Right ventricle myocardium superior (tissue), 1 donor: ENCODE measurements around the gene PTPRC. TPM values are rescaled to one million over a fixed set of nuclear protein-coding genes. Genes with fewer than 3 reads are reported as not detected.

Source experiments
- ATAC-seq: fragments of 200-7000 bp; cut with Tn5 transposase; one replicate; pipeline ENCODE4 v1.9.1; 2020; ENCODE audit warnings: mild to moderate bottlenecking; ENCODE audit not compliant: poor library complexity
- DNase-seq: peaks from one replicate; pipeline ENCODE4 v3.0.0-alpha.2; 2020
- intact Hi-C: fragments of 100-400 bp; cut with DNase I; formaldehyde crosslinking; loops from one replicate; pipeline ENCODE4 v1.11.2; 2022
- total RNA-seq: library from RNA; stranded (reverse); fragmentation: NEBNext Ultra II Directional; extraction: Animal tissue kit (Norgen Biotek cat#: 25700); gene quantifications from one replicate; pipeline ENCODE4 v1.2.1, GENCODE V29; 2021
- donor health status: DM: no; HTN: yes; CAD: no; lungs with severe emphysema.

PTPRC gene
- total RNA-seq, 1 donor from 2014 or later: 7.2 TPM

- intact Hi-C loops: no loop called here
- ATAC-seq (no peak), DNase-seq (no peak)
These were observed 78.7 kb downstream of the PTPRC start for GRCh38 chr1:198717510-198717909.

DNA sequence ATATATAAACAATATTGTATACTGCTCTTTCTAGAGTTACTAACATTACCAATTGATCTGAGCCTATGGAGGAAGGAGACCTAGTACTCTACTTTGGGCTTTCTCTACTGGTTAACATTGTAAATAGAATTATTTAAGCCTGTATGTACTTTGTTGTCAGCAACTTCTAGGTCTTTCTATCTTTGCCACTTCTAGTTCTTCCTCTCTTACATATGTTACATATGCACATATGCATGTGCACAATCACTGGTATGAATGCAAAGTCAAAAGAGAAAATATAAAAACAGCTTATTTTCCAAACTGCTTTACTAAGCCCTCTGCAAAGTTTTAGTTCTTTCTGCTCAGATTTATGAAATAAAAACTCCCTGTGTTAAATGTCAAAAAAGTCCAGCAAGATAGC is 84.3 kb downstream of the PTPRC start:
- DNase-seq: no peak
- intact Hi-C loops: no loop called here
- ATAC-seq: no peak

DNA sequence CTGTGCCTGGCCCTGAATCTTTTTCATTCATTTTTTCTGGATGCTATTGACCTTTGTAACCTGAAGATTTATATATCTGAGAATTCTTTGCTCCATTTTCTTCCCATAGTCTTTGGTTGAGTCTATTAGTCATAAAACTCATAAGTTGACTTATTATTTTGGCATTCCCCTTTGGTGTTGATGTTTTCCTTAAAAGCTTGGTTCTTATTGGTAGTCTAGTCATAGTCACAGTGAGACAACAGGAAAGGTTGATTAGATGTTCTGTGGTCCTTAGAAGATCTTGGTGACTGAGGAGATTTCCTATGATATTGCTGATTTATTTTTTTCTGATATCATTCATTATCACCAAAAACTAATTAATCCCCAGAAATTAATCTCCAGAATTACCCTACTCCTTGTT is 86.2 kb downstream of the PTPRC start:
- intact Hi-C loops: no loop called here
- ATAC-seq (no peak), DNase-seq (no peak)

DNA sequence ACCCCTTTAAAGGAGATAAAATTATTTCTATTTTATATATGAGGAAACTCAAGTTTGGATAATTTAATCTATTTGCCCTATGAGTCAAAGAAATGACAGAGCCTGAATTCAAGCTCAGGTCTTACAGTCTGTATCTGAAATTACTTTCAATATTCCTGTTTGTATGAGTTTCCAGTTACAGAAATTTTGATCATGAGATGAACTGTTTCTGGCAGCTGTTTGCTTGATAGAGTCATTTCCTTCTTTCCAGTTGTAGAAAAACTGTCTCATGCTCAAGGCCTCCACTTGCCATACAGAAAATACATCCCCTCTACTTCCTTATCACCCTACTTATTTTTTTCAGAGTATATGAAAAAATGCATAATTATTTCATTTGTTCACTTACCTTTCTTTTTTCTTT is 87.6 kb downstream of the PTPRC start:
- ATAC-seq (no peak), DNase-seq (no peak)
- intact Hi-C loops: no loop called here

DNA sequence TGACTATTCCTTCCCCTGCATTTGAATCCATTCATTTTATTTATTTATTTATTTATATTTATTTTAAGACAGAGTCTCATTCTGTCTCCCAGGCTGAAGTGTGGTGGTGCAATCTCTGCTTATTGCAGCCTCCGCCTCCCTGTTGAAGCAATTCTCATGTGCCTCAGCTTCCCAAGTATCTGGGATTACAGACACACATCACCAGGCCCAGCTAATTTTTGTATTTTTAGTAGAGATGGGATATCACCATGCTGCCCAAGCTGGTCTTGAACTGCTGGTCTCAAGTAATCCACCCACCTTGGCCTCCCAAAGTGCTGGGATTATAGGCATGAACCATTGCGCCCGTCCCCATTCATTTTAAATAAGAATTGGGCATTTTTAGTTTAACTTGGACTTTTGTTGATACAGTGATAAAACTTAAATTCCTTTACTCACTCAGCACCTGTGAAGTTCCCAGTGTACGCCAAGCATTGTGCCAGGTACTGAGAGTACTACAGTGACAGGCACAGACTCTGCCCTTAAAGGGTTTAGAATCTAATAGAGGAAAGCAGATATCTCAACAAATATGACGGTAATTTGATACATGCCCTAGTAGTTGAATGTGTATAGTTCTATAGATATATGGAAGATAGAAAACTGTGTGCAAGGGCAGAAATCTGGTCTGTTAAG is 90.5 kb downstream of the PTPRC start:
- DNase-seq (no peak), ATAC-seq (no peak)
- intact Hi-C loops: no loop called here

DNA sequence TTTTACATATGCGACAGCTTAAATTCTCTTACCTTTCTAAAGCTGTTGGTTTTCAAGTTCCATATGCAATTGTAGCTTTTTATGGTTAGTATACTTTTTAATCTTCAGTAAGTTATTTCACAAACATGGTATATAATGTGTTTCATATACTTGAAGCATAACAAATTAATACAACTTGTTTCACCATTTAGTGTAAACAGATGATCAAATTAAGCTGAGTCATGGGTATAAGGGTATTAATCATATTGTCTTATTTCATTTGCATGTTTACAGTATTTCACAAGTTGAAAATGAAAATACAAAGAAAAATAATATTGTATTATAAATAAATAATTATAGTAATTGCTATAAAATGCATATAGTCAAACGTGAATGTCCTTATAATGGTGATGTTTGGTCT is 92.1 kb downstream of the PTPRC start:
- no peak for DNase-seq
- ATAC-seq: no peak
- intact Hi-C loops: no loop called here

- ATAC-seq (no peak), DNase-seq (no peak)
- intact Hi-C loops: no loop called here
These were observed 95.6 kb downstream of the PTPRC start for GRCh38 chr1:198734323-198735008.

GRCh38 chr1:198741744-198742143 is 102.9 kb downstream of the PTPRC start:
- DNase-seq: no peak
- no peak for ATAC-seq
- intact Hi-C loops: no loop called here

GRCh38 chr1:198747127-198747526 is 108.3 kb downstream of the PTPRC start:
- DNase-seq: no peak
- no peak for ATAC-seq
- intact Hi-C loops: no loop called here

GRCh38 chr1:198749279-198749678 is 110.4 kb downstream of the PTPRC start:
- DNase-seq: no peak
- intact Hi-C loops: no loop called here
- ATAC-seq: no peak

- DNase-seq (no peak), ATAC-seq (no peak)
- intact Hi-C loops: loop anchor here (10.0 kb wide), 1 partner anchor 495 kb away; no protein-coding TSS in a partner anchor
These were observed 111.2 kb downstream of the PTPRC start for GRCh38 chr1:198750081-198750480.

DNA sequence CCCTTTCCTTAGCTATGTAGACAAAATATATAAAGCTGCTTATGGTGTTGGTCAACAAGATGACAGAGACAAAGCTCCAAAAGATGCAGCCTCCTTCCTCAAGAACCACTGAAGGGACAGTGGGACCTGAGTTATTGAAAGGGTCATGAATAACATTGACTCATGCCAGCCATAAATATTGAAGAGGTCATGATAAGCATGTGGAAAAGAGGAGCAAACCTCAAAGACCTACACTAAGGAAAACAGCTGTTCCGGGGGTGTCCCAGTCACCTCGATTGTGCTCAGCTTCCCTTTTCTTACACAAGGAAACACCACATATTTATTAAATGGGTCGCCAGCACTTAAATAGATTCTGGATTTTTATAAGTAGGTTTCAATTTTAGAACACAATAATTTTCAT is 112.9 kb downstream of the PTPRC start:
- intact Hi-C loops: loop anchor here (10.0 kb wide), 1 partner anchor 493 kb away; no protein-coding TSS in a partner anchor

GRCh38 chr1:198754670-198755069 is 115.8 kb downstream of the PTPRC start:
- intact Hi-C loops: loop anchor here (10.0 kb wide), 1 partner anchor 490 kb away; no protein-coding TSS in a partner anchor
- DNase-seq (no peak), ATAC-seq (no peak)

More for the DNA sequence above, 112.9 kb downstream of the PTPRC start:
- no peak for ATAC-seq
- no peak for DNase-seq

- no peak for ATAC-seq
These were observed 116.9 kb downstream of the PTPRC start for GRCh38 chr1:198755715-198756114.

DNA sequence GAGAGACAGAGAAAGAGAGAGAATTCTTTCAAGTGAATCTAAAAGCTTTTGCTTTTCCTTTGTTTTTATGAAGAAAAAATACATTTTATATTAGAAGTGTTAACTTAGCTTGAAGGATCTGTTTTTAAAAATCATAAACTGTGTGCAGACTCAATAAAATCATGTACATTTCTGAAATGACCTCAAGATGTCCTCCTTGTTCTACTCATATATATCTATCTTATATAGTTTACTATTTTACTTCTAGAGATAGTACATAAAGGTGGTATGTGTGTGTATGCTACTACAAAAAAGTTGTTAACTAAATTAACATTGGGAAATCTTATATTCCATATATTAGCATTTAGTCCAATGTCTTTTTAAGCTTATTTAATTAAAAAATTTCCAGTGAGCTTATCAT is 117.6 kb downstream of the PTPRC start:
- DNase-seq: no peak
- no peak for ATAC-seq
- intact Hi-C loops: loop anchor here (10.0 kb wide), 1 partner anchor 488 kb away; no protein-coding TSS in a partner anchor

More at GRCh38 chr1:198755715-198756114, 116.9 kb downstream of the PTPRC start:
- intact Hi-C loops: loop anchor here (10.0 kb wide), 1 partner anchor 489 kb away; no protein-coding TSS in a partner anchor
- DNase-seq: no peak

DNA sequence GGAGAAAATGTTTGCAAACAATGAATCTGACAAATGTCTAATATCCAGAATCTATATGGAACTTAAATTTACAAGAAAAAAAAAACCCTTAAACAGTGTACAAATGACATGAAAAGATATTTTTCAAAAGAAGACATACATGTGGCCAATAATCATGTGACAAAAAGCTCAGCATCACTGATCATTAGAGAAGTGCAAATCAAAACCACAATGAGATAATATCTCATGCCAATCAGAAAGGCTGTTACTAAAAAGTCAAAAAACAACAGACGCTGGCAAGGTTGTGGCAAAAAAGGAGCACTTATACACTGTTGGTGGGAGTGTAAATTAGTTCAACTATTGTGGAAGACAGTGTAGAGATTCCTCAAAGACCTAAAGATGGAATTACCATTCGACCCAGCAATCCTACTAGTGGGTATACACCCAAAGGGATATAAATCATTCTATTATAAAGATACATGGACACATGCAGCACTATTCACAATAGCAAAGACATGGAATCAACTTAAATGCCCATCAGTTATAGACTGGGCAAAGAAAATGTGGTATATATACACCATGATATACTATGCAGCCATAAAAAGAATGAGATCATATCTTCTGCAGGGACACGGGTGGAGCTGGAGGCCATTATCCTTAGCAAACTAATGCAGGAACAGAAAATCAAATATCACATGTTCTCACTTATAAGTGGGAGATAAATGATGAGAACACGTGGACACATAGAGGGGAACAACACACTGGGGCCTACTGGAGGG is 123.2 kb downstream of the PTPRC start:
- intact Hi-C loops: no loop called here

GRCh38 chr1:198763298-198763714 is 124.5 kb downstream of the PTPRC start:
- intact Hi-C loops: no loop called here
- DNase-seq (no peak), ATAC-seq (no peak)

More for the DNA sequence above, 123.2 kb downstream of the PTPRC start:
- DNase-seq (no peak), ATAC-seq (no peak)

DNA sequence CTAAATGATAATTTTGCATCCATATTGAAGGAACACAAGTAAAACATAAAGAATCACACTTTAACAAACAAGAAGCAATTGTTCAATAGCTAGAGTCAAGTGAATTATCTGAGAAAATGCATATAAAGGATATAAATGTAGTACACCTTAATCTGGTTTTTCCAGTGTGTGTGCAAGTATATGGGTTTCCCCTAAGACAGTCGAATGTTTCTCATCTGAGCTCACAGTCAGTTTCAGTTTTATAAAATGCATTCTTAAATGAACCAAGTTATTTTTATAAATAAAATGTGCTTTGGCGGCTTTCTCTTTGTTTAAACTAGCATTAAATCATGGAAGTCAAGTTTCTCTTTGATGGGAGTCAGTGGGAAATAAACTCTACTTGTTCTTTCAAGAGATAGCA is 125.9 kb downstream of the PTPRC start:
- intact Hi-C loops: no loop called here

DNA sequence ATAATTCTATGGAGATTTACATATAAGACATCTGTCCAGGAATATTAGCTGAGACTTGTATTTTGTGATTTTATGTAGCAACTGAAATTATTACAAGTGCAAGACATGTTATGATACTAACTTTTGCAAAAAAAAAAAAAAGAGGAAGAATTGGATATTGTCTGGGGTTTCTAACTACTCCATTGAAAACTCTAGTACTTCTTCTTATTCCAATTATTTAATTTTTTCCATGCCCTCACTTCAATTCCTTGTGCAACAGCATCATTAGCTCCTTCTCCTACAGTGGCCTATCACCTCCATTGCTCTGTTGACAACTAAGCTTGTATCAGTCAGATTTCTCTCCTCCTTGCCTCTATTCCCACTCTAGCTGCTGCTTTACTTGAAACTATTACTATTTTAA is 126.6 kb downstream of the PTPRC start:
- ATAC-seq (no peak), DNase-seq (no peak)
- intact Hi-C loops: no loop called here

More for the DNA sequence above, 125.9 kb downstream of the PTPRC start:
- ATAC-seq (no peak), DNase-seq (no peak)
